Hepatocyte (in vitro differentiated cells): ENCODE data around the gene GPR39.

Experiments
- EZH2 ChIP-seq: fragments of 200-600 bp; sonication (generic); IDR thresholded peaks from 2 replicates; pipeline ENCODE4 v1.6.1; 2016; ENCODE audit warnings: antibody characterized with exemption, mild to moderate bottlenecking, borderline replicate concordance
- EZH2phosphoT487 ChIP-seq: fragments of 200-600 bp; sonication (generic); IDR thresholded peaks from one replicate; pipeline ENCODE4 v1.6.1; 2018; ENCODE audit warnings: antibody characterized with exemption, mild to moderate bottlenecking, low read depth, moderate library complexity; ENCODE audit not compliant: unreplicated experiment, severe bottlenecking
- TF ChIP-seq, protein P1 (sequence below): fragments of 200-600 bp; sonication (generic); IDR thresholded peaks from 2 replicates; pipeline ENCODE4 v1.5.1; 2016; ENCODE audit warnings: antibody characterized with exemption, mild to moderate bottlenecking; ENCODE audit not compliant: poor library complexity

DNA sequence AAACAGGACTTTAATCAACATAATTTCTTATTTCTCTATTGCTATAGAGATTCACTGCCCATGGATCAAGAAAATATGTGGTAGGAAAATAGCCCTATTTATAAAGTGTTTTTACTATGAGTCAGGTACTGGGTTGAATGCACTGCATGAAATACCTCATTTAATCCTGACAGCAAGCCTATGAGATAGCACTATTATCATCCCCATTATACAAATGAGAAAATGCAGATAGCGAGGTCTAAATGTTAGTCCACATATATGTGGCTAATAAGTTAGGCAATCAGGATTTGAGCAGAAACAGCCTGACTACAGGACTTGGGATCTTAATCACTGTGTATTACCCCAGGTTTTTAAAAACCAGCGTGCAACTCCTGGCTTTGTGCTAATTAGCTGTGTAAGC lies 261.9 kb downstream of the GPR39 start:
- TF ChIP-seq EZH2 (no peak), EZH2phosphoT487 (no peak)
- TF ChIP-seq, protein P1, sequence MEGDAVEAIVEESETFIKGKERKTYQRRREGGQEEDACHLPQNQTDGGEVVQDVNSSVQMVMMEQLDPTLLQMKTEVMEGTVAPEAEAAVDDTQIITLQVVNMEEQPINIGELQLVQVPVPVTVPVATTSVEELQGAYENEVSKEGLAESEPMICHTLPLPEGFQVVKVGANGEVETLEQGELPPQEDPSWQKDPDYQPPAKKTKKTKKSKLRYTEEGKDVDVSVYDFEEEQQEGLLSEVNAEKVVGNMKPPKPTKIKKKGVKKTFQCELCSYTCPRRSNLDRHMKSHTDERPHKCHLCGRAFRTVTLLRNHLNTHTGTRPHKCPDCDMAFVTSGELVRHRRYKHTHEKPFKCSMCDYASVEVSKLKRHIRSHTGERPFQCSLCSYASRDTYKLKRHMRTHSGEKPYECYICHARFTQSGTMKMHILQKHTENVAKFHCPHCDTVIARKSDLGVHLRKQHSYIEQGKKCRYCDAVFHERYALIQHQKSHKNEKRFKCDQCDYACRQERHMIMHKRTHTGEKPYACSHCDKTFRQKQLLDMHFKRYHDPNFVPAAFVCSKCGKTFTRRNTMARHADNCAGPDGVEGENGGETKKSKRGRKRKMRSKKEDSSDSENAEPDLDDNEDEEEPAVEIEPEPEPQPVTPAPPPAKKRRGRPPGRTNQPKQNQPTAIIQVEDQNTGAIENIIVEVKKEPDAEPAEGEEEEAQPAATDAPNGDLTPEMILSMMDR, result no peak
